Cardiac septum (tissue), 1 donor: ENCODE data around the gene KRTCAP2. TPM values are rescaled to one million over a fixed set of nuclear protein-coding genes. Genes with fewer than 3 reads are reported as not detected.
"Not testable (repeated sequence)": the region's sequence is repeated elsewhere in the genome, so short reads cannot be mapped to it uniquely, and the experiment has no call there.

Experiments used
- DNase-seq: peaks from one replicate; pipeline ENCODE4 v3.0.0-alpha.2; 2020; ENCODE audit warnings: low spot score
- intact Hi-C: fragments of 100-400 bp; cut with DNase I; formaldehyde crosslinking; loops from one replicate; pipeline ENCODE4 v1.14.0; 2022
- total RNA-seq: library from RNA; stranded (reverse); fragmentation: NEBNext Ultra II Directional; extraction: Animal tissue kit (Norgen Biotek cat#: 25700); gene quantifications from one replicate; pipeline ENCODE4 v1.2.1, GENCODE V29; 2021
- donor health status: DM: no; HTN: no; CAD: no.

Gene KRTCAP2
- total RNA-seq, 1 donor from 2014 or later, result 112 TPM

GRCh38 chr1:155155996-155156643, 17.0 kb downstream of the KRTCAP2 start:
- intact Hi-C loops, DNase-seq: not testable (repeated sequence)

DNA sequence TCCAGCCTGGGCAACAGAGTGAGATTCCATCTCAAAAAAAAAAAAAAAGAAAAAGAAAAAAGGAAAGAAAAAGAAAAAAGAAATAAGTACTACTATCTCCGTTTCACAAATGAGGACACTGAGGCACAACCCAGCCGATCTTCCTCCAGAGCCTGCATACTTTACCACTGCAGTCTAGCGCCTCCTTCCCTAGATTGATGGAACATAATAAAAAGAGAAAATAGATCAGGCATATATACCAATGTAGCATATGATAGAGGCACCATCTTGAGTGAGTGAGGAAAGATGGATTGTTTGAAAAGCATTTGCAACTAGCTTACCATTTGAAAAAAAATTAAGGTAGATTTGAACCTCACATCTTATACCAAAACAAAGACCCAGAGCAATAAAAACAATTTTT, 27.6 kb downstream of the KRTCAP2 start:
- intact Hi-C loops, result no loop called here
- DNase-seq, result no peak

DNA sequence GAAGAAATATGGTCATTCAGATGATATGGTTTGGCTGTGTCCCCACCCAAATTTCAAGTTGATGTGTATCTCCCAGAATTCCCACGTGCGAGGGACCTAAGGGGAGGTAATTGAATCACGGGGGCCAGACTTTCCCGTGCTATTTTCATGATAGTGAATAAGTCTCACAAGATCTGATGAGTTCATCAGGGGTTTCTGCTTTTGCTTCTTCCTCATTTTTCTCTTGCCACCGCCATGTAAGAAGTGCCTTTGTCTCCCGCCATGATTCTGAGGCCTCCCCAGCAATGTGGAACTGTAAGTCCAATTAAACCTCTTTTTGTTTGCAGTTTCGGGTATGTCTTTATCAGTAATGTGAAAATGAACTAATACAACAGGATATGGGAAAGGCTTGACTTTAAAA, 31.4 kb downstream of the KRTCAP2 start:
- DNase-seq, result no peak
- intact Hi-C loops, result no loop called here

GRCh38 chr1:155140630-155140953, 32.5 kb downstream of the KRTCAP2 start:
- DNase-seq, result no peak
- intact Hi-C loops, result no loop called here

DNA sequence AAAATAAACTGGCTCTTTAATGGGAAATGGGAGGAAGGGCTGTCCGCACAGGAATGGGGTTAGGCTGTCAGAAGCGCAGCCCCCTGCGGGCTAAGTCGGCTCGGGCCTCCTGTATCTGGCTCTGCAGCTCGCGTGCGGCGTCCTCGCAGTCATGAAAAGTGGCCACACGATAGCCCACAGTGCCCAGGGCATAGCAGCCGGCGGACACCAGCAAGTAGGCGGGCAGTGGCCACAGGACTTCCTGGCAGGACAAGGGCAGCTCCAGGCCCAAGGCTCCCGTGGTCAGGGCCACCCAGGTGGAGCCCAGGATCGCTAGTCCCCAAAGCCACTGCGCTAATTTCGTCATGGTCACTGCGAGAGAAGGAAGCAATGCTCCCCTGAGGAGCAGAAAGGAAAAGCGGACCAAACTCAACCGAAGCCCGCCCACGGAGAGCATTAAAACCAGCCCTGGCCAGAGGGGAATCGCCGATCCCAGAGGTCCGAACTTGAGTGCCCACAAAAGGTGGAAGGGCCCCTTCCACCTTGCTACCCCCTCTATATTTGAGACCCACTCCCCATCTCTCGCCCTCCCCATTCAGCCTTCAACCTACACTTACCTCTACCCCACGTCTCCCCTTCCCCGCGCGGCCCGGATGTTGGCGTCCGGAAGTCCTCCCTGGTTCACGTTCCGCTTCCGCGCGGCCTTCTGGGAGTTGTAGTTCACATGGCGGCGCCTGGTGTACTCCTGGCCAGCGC, 33.0 kb downstream of the KRTCAP2 start, which contains the start of gene DPM3:
TSS of gene DPM3 (minus strand) at position 637 of the 735 bp plus-strand sequence. CDS start at position 346, 291 bp downstream.
- intact Hi-C loops, result loop anchor here (5.0 kb wide), 1 partner anchor 88 kb away; the partner anchor contains the start of gene ADAM15
- peak; percentile 95 for DNase-seq

- no peak for DNase-seq
- intact Hi-C loops, result loop anchor here (5.0 kb wide), 1 partner anchor 85 kb away; the partner anchor contains the start of gene ADAM15
These were observed 35.8 kb downstream of the KRTCAP2 start for GRCh38 chr1:155137154-155137949.

DNA sequence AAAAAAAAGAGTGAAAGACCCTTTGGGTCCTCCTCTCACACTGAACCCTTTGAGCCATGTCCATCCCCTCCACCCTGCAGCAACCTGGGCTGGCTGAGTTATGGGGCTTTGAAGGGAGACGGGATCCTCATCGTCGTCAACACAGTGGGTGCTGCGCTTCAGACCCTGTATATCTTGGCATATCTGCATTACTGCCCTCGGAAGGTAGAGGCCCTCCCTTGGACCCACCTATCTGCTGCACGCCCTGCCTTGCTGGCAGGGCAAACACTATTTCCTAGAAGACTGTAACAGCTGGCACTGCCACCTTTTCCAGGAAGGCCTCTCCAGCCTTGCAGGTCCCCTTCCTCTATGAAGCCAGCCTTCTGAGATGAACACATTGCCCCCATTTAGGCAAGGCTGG, 36.4 kb downstream of the KRTCAP2 start:
- intact Hi-C loops, result loop anchor here (5.0 kb wide), 1 partner anchor 84 kb away; the partner anchor contains the start of gene ADAM15
- no peak for DNase-seq

DNA sequence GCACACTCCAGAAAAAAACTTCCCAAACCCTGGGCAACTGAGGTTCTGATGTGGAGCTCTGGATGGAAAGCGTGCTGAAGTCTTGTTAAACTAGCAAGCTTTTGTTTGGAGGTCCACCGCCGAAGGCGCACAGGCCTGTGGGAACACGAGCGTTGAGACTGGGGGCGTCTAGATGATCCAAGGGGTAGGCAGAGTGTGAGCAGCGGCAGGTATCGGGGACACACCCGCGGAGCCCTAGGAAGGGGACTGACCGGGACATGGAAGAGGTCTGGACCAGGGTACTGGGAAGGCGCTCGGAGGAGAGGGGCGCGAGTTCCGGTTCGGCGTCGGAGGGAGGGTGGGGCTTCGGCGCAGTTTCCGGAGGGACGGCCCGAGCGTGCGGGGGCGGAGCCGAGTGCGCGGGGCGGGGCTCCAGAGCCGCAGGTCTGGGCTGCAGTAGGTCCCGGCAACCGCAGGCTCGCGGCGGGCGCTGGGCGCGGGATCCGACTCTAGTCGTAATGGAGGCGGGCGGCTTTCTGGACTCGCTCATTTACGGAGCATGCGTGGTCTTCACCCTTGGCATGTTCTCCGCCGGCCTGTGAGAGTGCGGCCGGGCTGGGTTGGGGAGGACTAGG, 37.6 kb downstream of the KRTCAP2 start, which contains the start of gene SLC50A1:
TSS of gene SLC50A1 (plus strand) at position 438 of the 614 bp plus-strand sequence. CDS start at position 498, 60 bp downstream.
- peak; percentile 97 for DNase-seq
- intact Hi-C loops, result loop anchor here (5.0 kb wide), 1 partner anchor 83 kb away; the partner anchor contains the start of gene ADAM15

- peak; percentile 93 for DNase-seq
- intact Hi-C loops, result loop anchor here (5.0 kb wide), 1 partner anchor 83 kb away; the partner anchor contains the start of gene ADAM15
These were observed 38.2 kb downstream of the KRTCAP2 start for GRCh38 chr1:155134880-155135414.

GRCh38 chr1:155134322-155134721, 38.8 kb downstream of the KRTCAP2 start:
- no peak for DNase-seq
- intact Hi-C loops, result no loop called here

- intact Hi-C loops, result no loop called here
- no peak for DNase-seq
These were observed 39.3 kb downstream of the KRTCAP2 start for GRCh38 chr1:155133799-155134281.

DNA sequence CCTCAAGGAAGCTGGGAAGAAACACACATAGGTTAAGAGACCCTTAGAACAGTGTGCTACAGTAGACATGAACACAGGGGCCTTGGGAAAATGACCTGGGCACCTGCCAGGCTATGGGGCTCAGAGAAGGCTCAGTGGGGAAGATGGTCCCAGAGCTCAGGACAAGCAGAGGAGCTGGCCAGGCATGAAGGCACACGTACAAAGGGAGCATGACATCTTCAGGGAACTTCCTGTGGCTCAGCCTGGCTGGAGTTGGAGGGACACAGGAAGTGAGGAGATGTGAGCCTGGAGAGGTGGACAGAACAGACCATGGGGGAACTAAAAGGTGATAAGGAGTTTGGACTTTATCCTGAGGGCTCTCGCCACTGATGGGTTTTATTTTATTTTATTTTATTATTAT, 41.2 kb downstream of the KRTCAP2 start:
- no peak for DNase-seq
- intact Hi-C loops, result no loop called here

DNA sequence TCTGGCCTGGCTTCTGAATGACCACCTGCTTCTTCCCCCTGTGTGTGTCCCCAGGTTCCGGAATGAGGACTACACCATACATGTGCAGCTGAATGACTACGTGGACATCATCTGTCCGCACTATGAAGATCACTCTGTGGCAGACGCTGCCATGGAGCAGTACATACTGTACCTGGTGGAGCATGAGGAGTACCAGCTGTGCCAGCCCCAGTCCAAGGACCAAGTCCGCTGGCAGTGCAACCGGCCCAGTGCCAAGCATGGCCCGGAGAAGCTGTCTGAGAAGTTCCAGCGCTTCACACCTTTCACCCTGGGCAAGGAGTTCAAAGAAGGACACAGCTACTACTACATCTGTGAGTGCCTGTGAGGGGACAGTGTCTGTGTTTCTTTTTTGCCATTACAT, 41.8 kb downstream of the KRTCAP2 start:
- intact Hi-C loops, result no loop called here
- no peak for DNase-seq

- DNase-seq, result no peak
- intact Hi-C loops, result no loop called here
These were observed 42.7 kb downstream of the KRTCAP2 start for GRCh38 chr1:155130272-155131006.

DNA sequence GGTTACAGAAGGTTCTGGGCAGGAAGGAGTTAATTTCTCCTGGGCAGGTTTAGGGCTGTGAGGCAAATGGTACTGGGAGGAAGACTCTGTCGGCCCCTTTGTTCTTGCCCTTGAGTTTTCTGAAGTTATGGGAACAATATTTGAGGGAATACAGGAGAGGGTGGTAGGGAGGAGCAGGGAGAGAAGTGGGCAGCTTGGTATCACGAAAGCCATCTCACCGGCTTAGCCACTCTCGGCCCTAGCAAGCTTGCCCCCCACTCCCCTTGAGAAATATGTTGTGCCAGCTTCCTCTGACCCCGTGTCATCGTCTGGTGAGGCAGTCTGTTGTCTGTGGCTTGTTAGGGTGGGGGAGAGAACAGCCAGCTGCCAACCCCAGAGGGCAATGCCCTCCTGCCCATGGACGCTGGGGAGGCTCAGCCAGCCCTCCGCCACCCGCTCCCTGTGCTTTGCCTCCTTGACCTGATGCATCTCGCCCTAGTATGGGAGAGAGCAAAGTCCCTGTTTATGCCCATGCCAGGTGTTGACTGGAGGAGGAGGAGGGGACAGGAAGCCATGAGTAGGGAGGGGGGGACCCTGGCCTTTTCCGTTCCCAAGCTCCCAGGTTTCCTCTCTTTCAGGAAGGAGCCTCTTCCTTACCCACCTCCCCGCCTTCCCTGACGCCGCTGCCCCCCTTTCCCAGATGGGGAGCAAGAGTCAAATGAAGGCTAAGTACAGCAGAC, 44.2 kb downstream of the KRTCAP2 start:
- peak; percentile 79 for DNase-seq
- intact Hi-C loops, result loop anchor here (2.0 kb wide), 1 partner anchor 38 kb away; no protein-coding TSS in a partner anchor

DNA sequence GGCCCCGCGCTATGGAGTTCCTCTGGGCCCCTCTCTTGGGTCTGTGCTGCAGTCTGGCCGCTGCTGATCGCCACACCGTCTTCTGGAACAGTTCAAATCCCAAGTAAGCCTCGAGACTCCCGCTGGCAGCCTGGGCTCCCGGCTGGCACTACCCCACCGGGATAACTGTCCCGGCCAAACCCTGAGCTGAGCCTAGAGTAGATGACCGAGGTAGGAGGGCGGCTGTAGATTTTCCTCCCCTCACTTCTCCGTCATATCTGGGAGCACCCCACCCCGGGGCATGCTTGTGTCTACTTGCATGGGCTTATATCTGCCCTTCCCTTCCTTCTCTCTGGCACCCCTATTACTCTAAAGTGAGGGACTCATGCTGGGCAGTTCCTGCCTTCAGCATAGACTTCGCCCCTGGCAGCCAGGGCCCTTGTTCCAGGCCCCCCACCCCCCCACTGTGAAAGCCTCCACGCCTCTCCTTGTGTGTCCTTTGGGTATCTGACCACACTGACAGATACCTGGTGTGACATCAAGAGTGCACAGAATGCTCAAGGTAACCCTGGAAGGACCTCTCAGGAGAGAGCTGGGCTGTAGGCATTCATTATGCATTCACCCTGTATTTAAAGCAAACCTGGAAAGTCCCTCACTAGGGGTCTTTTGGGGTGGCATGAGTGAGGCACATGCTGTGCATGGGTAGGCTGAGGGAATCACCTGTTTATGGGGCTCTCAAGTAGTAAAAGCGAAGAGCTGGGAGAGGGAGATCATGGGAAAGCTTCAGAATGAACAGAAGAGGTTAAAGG, 44.9 kb downstream of the KRTCAP2 start:
- DNase-seq, result no peak
- intact Hi-C loops, result loop anchor here (2.0 kb wide), 2 partner anchors 33 to 39 kb away; no protein-coding TSS in a partner anchor
